K562 (cell line): ENCODE results near the gene FABP7. TPM values are rescaled to one million over a fixed set of nuclear protein-coding genes. Genes with fewer than 3 reads are reported as not detected.
A peak's percentile ranks its signal among the peaks of the same experiment; 100 is the strongest.

ENCODE experiments used
- ATAC-seq: fragments of 200-7000 bp; cut with Tn5 transposase; 3 replicates; pipeline ENCODE4 v1.9.1; 2020; ENCODE audit warnings: moderate library complexity
- BruUV-seq: library from RNA; stranded (reverse); fragments of 400-500 nt; replicated peaks from 2 replicates; lab custom pipeline; 2021; lab: Mats Ljungman, UMichigan
- CTCF ChIA-PET: fragments of 300-600 bp; formaldehyde crosslinking; extraction: SDS; loops from one replicate; lab custom pipeline; 2021; ENCODE audit warnings: low intra/inter-chr PET ratio; lab: Yijun Ruan, JAX
- POLR2A ChIA-PET: fragments of 300-600, 350-650 bp; sonication (Branson Sonifier 250); formaldehyde crosslinking; extraction: SDS; loops from one replicate; lab custom pipeline; 2021; ENCODE audit warnings: antibody characterized with exemption, inconsistent platforms; lab: Yijun Ruan, JAX
- DNase-seq, 4 experiments: peaks; one replicate each; pipeline versions ENCODE4 v3.0.0 to v3.0.0-alpha.2; 2011 to 2018; ENCODE audit warnings: low spot score in 3 of 4, mixed read lengths in 3 of 4; ENCODE audit errors: extremely low read depth in 1 of 4
- FAIRE-seq: peaks from 2 replicates; lab custom pipeline; 2011; peaks lifted over from hg19 to GRCh38; lab: Jason Lieb, UNC
- H2AFZ ChIP-seq: 2 replicates; pipeline ENCODE4 v1.6.0; 2011; ENCODE audit warnings: low read depth, low read length, control low read depth, inconsistent platforms
- H3K27ac ChIP-seq: fragments of 200-600 bp; 3 replicates; pipeline ENCODE4 v1.8.0; 2011; ENCODE audit warnings: low read depth, mild to moderate bottlenecking, control low read depth, inconsistent platforms, low read length, moderate library complexity, mixed read lengths; ENCODE audit errors: extremely low read depth
- H3K27me3 ChIP-seq, 2 experiments: fragments of 300-600 bp in 1 of 2; 2 replicates in 1 of 2; 3 replicates in 1 of 2; pipeline versions ENCODE4 v1.6.0 to v1.8.0; 2011; ENCODE audit warnings: inconsistent platforms in 2 of 2, low read length in 2 of 2, mild to moderate bottlenecking in 1 of 2, mixed read lengths in 1 of 2, moderate library complexity in 1 of 2; ENCODE audit not compliant: control insufficient read depth in 2 of 2, insufficient read depth in 2 of 2
- H3K36me3 ChIP-seq: fragments of 300-600 bp; 3 replicates; pipeline ENCODE4 v1.8.0; 2011; ENCODE audit warnings: mild to moderate bottlenecking, low read length, inconsistent platforms; ENCODE audit not compliant: control insufficient read depth, insufficient read depth
- H3K4me1 ChIP-seq, 2 experiments: fragments of 200-600 bp in 1 of 2; replicated peaks in 1 of 2; 2 replicates in 1 of 2; 3 replicates in 1 of 2; pipeline versions ENCODE4 v1.5.1 to v1.8.0; 2011; ENCODE audit warnings: inconsistent platforms in 2 of 2, low read length in 2 of 2, mild to moderate bottlenecking in 1 of 2, mixed read lengths in 1 of 2, moderate library complexity in 1 of 2; ENCODE audit not compliant: control insufficient read depth in 2 of 2, insufficient read depth in 2 of 2
- H3K4me2 ChIP-seq: 2 replicates; pipeline ENCODE4 v1.6.1; 2011; ENCODE audit warnings: low read length, control low read depth, inconsistent platforms, mixed read lengths; ENCODE audit not compliant: insufficient read depth
- H3K4me3 ChIP-seq: fragments of 200-600 bp; sonication (generic), shearing (Covaris generic); 2 replicates; pipeline ENCODE4 v1.5.1; 2016; ENCODE audit warnings: control low read depth, inconsistent platforms
- H3K79me2 ChIP-seq: fragments of 200-600 bp; 3 replicates; pipeline ENCODE4 v1.8.0; 2011; ENCODE audit warnings: low read length, inconsistent platforms; ENCODE audit not compliant: control insufficient read depth, insufficient read depth
- H3K9ac ChIP-seq, 2 experiments: 2 replicates each; pipeline versions ENCODE4 v1.6.0 to v1.6.1; 2011; ENCODE audit warnings: low read depth in 2 of 2, low read length in 2 of 2, control low read depth in 1 of 2, inconsistent platforms in 1 of 2, mild to moderate bottlenecking in 1 of 2, mixed read lengths in 1 of 2; ENCODE audit not compliant: insufficient read depth in 1 of 2
- H3K9me1 ChIP-seq: one replicate; pipeline ENCODE4 v1.6.0; 2011; ENCODE audit warnings: inconsistent platforms, mild to moderate bottlenecking, low read length, moderate library complexity; ENCODE audit not compliant: control insufficient read depth, insufficient read depth
- H3K9me3 ChIP-seq: replicated peaks from 2 replicates; pipeline ENCODE4 v1.5.1; 2011; ENCODE audit warnings: low read depth, low read length, inconsistent platforms; ENCODE audit not compliant: control insufficient read depth, insufficient read depth
- H4K20me1 ChIP-seq: replicated peaks from 2 replicates; pipeline ENCODE4 v1.6.1; 2011; ENCODE audit warnings: low read length, inconsistent platforms, mixed read lengths; ENCODE audit not compliant: control insufficient read depth, insufficient read depth
- E2F3 ChIP-seq: fragments of 250-450 bp; sonication (Bioruptor Pico); IDR thresholded peaks from 2 replicates; pipeline ENCODE4 v1.4.0; 2020; ENCODE audit warnings: mild to moderate bottlenecking
- GTF2E2 ChIP-seq: fragments of 200-800 bp; sonication (Bioruptor generic); IDR thresholded peaks from 2 replicates; pipeline ENCODE4 v1.6.1; 2016; ENCODE audit warnings: missing genetic modification characterization, missing compliant biosample characterization
- WGBS: fragments of 100-300 bp; shearing (Covaris generic); methylation state at CpG from one replicate; pipeline ENCODE4 v1.1.6; 2016; ENCODE audit warnings: low coverage, mixed read lengths; ENCODE audit not compliant: insufficient coverage; ENCODE audit errors: missing lambda C conversion rate; 5-methylcytosine and 5-hydroxymethylcytosine counted together
- in situ Hi-C: fragments of 300-500 bp; cut with MboI; formaldehyde crosslinking; loops from 4 replicates; pipeline ENCODE4 v1.15.0; 2018; ENCODE audit warnings: inconsistent platforms, mixed read lengths
- intact Hi-C: fragments of 100-400 bp; cut with micrococcal nuclease; formaldehyde crosslinking; loops from 2 replicates; pipeline ENCODE4 v1.14.2; 2022
- polyA plus RNA-seq, 8 experiments: library from polyadenylated mRNA; depleted of rRNA in 4 of 8; stranded (reverse) in 5 of 8; unstranded in 3 of 8; fragments of >200 nt; fragmentation: Nextera tagmentation in 2 of 8; fragmentation: Illumina TruSeq in 1 of 8; extraction: Ambion mirVana in 2 of 8; extraction: Trizol in 1 of 8; gene quantifications; 2 replicates each; pipeline versions ENCODE4 v1.2.1 to v1.2.3, GENCODE V29; 2011 to 2014; ENCODE audit warnings: inconsistent platforms in 1 of 8, missing spikeins in 1 of 8
- total RNA-seq, 7 experiments: library from RNA; depleted of rRNA in 6 of 7; stranded (reverse); fragments of >200 nt in 6 of 7; fragmentation: Illumina TruSeq in 2 of 7; extraction: Trizol in 2 of 7; gene quantifications; 2 replicates each; pipeline versions ENCODE4 v1.2.1 to v1.2.3, GENCODE V29; 2011 to 2021; ENCODE audit warnings: low replicate concordance in 1 of 7
- TF ChIP-seq, protein P1 (sequence below): fragments of 450-650 bp; IDR thresholded peaks from 2 replicates; pipeline ENCODE4 v1.6.1; 2017; ENCODE audit warnings: antibody characterized with exemption, mild to moderate bottlenecking

FABP7 gene
- total and polyA plus RNA-seq, 9 of the 15 experiments (the other 6 are each of a cell fraction or from before 2014, with no cell fraction given), result 0.07 to 0.14 TPM; not detected in 7

DNA sequence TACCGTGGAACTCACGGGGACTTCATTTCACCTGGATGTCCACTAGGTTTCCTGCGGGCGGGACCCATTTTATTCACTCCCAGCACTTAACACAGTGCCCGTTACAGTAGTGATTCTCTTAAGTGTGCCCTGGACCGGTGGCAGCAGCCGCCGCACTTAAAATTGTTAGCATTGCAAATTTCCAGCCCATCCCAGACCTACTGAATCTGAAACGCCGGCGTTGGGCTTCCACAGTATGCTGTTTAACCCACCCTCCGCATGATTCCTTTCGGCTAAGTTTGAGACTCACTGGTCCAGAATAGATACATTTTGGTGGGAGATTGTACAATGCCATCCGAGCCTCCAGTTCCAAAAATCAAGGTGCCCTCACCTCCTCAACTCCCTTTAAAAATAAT, 10.5 kb downstream of the FABP7 start:
- Histone ChIP-seq H3K4me1 (peaks cover 6 to 9% of the 10 kb centered on the region in 2 experiments; a peak in 4 of 5 replicates), H2AFZ (peak overlapping the region; percentile 99), H3K4me2 (peak overlapping the region; percentile 92), H4K20me1 (no peaks in the 10 kb centered on the region), H3K36me3 (no peaks in the 10 kb centered on the region), H3K9me3 (no peaks in the 10 kb centered on the region), H3K27ac (peak overlapping the region; percentile 39; the same call in 2 of the 3 replicates), H3K9ac (peak overlapping the region; percentile 76 to 93), H3K27me3 (peaks cover 2 to 11% of the 10 kb centered on the region in 2 experiments; a peak in 3 of 5 replicates), H3K79me2 (no peaks in the 10 kb centered on the region), H3K9me1 (no peaks in the 10 kb centered on the region), H3K4me3 (peak overlapping the region; percentile 70)
- TF ChIP-seq, protein P1, sequence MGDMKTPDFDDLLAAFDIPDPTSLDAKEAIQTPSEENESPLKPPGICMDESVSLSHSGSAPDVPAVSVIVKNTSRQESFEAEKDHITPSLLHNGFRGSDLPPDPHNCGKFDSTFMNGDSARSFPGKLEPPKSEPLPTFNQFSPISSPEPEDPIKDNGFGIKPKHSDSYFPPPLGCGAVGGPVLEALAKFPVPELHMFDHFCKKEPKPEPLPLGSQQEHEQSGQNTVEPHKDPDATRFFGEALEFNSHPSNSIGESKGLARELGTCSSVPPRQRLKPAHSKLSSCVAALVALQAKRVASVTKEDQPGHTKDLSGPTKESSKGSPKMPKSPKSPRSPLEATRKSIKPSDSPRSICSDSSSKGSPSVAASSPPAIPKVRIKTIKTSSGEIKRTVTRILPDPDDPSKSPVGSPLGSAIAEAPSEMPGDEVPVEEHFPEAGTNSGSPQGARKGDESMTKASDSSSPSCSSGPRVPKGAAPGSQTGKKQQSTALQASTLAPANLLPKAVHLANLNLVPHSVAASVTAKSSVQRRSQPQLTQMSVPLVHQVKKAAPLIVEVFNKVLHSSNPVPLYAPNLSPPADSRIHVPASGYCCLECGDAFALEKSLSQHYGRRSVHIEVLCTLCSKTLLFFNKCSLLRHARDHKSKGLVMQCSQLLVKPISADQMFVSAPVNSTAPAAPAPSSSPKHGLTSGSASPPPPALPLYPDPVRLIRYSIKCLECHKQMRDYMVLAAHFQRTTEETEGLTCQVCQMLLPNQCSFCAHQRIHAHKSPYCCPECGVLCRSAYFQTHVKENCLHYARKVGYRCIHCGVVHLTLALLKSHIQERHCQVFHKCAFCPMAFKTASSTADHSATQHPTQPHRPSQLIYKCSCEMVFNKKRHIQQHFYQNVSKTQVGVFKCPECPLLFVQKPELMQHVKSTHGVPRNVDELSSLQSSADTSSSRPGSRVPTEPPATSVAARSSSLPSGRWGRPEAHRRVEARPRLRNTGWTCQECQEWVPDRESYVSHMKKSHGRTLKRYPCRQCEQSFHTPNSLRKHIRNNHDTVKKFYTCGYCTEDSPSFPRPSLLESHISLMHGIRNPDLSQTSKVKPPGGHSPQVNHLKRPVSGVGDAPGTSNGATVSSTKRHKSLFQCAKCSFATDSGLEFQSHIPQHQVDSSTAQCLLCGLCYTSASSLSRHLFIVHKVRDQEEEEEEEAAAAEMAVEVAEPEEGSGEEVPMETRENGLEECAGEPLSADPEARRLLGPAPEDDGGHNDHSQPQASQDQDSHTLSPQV, result no peak
- peak; percentile 63; the same call in 1 of the 2 replicates for TF ChIP-seq GTF2E2 (tag)
- no peak for TF ChIP-seq E2F3 (CRISPR knock-in tag)
- in situ Hi-C loops (no loop called here), intact Hi-C loops (no loop called here)
- ATAC-seq (no peak; the same call in 2 of the 3 replicates), FAIRE-seq (no peak), DNase-seq (no peak)
- WGBS, result 10% methylated on average over 14 of the region's 14 CpGs
- no TSS peak for BruUV-seq
- ChIA-PET POLR2A (no interaction called here), CTCF (no interaction called here)
